ENCODE measurements around the gene RGSL1.

RGSL1 gene

GRCh38 chr1:182552527-182552926 is 102.6 kb downstream of the RGSL1 start:
- no peak for DNase-seq

- DNase-seq: no peak
These were observed 105.5 kb downstream of the RGSL1 start for GRCh38 chr1:182555493-182555892.

- peak; percentile 23 for DNase-seq
These were observed 106.3 kb downstream of the RGSL1 start for GRCh38 chr1:182556279-182556678.

- no peak for DNase-seq
These were observed 110.5 kb downstream of the RGSL1 start for GRCh38 chr1:182560392-182560984.

- DNase-seq: no peak
These were observed 111.5 kb downstream of the RGSL1 start for GRCh38 chr1:182561456-182561855.

GRCh38 chr1:182563095-182563494 is 113.1 kb downstream of the RGSL1 start:
- peak; percentile 63 for DNase-seq

GRCh38 chr1:182564406-182565004 is 114.6 kb downstream of the RGSL1 start:
- no peak for DNase-seq

GRCh38 chr1:182565537-182565936 is 115.6 kb downstream of the RGSL1 start:
- DNase-seq: no peak

GRCh38 chr1:182567629-182568028 is 117.7 kb downstream of the RGSL1 start:
- DNase-seq: no peak

GRCh38 chr1:182568647-182569284 is 118.8 kb downstream of the RGSL1 start:
- DNase-seq: no peak

- DNase-seq: no peak
These were observed 120.1 kb downstream of the RGSL1 start for GRCh38 chr1:182569939-182570610.

GRCh38 chr1:182570611-182570970 is 120.6 kb downstream of the RGSL1 start:
- DNase-seq: no peak

GRCh38 chr1:182574156-182574555 is 124.2 kb downstream of the RGSL1 start:
- DNase-seq: no peak

GRCh38 chr1:182575540-182576149 is 125.7 kb downstream of the RGSL1 start:
- DNase-seq: peak; percentile 54

- no peak for DNase-seq
These were observed 130.8 kb downstream of the RGSL1 start for GRCh38 chr1:182580736-182581135.

- DNase-seq: no peak
These were observed 134.8 kb downstream of the RGSL1 start for GRCh38 chr1:182584746-182585145.

- no peak for DNase-seq
These were observed 136.4 kb downstream of the RGSL1 start for GRCh38 chr1:182586380-182586779.

- no peak for DNase-seq
These were observed 137.1 kb downstream of the RGSL1 start for GRCh38 chr1:182587093-182587492.

GRCh38 chr1:182587666-182588499 is 137.9 kb downstream of the RGSL1 start:
- DNase-seq: no peak

GRCh38 chr1:182588500-182589396 is 138.8 kb downstream of the RGSL1 start, which contains the start of gene RNASEL:
TSS of gene RNASEL (minus strand) at chr1:182589256. CDS start at chr1:182586806, 2,450 bp downstream.
- DNase-seq: peak; percentile 67

- DNase-seq: no peak
These were observed 139.6 kb downstream of the RGSL1 start for GRCh38 chr1:182589520-182589919.

All from MV-4-11 (cell line).